GM21447 (cell line): Measurements from ENCODE around the gene SREBF1.
"Not testable (repeated sequence)": the region's sequence is repeated elsewhere in the genome, so short reads cannot be mapped to it uniquely, and the experiment has no call there.

ENCODE experiments used
- ATAC-seq: cut with Tn5 transposase; IDR thresholded peaks from one replicate; pipeline ENCODE4 v1.9.1; 2021; ENCODE audit not compliant: unreplicated experiment

Gene SREBF1

DNA sequence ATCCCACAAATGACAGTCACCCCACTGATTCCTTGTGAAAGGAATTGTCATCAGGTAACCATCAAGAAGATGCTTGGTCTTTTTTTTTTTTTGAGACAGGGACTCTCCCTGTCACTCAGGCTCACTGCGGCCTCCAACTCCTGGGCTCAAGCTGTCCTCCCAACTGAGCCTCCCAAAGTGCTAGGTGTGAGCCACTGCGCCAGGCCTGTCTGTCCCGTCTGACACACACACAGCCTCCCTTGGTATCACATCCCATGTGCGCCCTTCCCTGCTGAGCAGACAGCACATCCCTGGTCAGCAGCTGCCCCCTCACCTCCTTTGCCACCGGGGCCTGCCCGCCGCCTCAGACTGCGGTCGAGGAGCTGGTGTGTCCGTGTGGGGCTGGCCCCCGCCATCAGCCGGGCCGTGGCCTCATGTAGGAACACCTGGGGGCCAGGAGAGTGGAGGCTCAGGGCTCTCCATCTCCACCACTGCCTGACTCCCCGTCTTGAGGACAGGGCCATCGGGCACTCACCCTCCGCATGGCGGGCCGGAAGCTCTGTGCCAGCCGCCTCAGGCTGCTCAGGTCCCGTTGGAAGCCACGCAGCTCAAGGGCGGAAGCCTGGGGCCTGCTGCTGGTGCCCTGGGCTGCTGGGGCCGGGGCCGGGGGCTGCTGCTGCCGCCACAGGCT, 23.6 kb downstream of the SREBF1 start:
- ATAC-seq, result no peak

DNA sequence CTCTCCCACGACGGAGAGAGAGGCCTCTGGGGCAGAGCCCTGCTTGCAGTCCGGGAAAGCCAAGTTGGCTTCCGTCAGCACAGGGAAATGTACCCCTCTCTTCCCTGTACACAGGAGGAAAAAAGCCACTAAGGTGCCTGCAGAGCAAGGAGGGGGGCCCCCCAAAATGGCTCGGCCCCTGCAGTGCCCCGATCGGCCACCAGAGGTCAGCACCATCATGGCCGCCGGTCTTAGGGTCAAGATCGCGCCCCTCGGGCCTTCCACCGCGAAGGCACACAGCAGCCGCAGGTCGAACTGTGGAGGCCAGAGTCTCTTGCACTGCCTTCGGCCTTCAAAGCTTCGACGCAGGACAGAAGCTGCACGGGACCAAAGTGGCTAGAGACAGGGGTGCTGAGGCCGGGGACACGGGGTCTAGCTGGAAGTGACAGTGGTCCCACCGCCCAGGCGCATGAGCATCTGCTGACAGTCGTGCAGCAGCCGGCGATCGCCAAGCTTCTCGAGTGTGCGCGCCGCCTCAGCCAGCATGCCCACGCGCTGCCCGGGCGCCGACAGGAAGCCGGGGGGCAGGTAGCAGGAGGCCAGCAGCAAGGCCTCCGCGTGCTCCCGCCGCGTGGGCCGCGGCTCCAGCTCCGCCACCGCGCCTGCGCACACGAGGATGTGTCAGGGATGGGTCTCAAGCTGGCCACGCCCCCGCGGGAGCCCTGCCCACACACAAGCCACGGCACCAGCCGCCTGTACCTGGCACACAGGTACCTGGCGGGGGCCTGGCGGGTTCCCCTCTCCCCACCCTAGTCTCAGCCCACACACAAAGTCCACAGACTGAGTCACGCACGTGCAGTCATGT, 24.4 kb downstream of the SREBF1 start:
- ATAC-seq, result no peak

DNA sequence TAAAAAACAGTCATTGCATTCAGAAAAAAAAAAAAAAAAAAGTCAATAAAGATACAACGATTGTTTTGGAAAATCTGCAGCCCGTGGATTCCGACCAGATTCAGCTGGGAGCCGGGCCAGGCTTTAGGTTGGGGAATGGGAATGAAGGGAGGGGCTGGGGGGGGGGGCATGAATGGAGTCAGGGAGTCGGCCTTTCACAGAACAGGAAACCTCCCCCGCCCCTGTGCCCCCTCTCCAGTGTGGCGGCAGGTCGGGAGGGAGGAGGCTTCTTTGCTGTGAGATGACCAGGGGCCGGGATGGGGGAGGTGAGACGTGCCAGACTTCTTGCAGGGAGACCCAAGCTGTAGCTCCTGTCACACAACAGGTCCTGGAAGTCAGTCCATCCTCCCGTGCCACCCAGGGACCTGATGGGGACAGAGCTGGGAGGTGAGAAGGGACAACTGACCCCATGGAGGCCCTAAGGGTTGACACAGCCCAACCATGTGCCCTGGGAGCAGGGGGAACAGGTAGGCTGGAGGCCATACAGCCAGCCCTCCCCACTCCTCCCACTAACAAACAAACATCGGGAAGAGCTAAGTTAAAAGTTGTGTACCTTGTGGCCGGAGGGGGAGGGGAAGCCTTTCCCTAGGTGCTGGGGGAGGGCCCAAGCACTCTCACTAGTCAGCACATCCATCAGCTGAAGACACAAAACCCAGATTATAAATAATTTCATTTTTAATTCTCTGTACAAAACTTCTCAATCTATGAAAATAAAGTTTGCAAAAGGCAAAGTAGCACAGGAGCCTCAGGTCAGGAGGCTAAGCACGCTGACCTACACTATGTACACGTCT, 25.2 kb downstream of the SREBF1 start:
- ATAC-seq, result no peak

DNA sequence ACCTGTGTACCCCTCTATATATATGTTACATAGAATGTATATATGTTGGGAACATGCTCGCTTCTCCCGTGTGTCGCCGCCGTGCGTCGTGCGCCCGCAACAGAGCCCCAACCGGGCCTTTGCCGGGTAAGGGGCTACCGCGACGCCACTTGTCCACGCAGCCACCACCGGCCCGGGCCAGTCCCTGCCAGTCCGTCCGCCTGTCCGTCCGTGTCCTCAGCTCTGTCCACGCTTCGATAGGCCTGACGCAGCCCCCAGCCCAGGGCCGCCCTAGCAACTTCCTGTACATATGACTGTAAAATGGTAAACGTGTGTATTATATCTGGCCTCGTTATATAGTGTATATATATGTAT, 25.9 kb downstream of the SREBF1 start:
- ATAC-seq, result no peak

DNA sequence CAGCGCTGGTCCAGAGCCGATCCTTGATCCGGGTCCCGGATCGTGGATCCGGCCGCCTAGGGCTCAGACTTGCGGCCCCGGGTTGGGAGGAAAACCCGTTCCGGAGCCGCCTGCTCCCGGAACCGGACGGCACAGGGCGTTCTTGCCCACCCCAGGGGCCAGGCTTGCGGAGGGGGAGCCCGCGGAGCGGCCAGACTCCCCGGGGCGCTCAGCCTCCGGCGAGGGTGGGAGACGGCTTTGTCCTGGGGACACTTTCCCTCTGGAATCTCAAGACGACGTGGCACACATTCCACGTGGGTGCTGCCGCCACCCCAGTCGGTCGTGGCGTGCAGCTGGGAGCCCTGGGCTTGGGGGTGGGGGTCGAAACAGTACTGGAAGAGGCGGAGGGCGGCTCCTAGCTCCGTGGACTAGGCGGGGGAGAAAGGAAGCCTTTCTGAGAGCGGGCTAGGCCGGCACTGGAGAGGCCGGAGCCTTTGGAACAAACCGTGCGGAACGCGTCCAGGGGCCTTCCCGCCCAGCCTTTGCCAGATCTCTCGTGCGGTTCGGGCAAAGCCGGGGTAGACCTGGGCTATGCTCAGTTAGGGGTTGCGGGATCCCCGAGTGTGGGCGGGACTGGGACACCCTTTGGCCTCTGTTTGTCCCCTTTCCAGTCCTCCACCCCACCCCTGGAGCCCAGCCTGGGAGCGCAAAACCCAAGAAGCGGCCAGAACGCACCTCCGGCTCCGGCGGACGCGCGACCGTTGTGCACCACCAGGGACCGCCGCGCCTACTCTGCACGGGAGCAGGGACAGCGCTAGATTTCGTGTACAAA, 26.5 kb downstream of the SREBF1 start:
- no peak for ATAC-seq

DNA sequence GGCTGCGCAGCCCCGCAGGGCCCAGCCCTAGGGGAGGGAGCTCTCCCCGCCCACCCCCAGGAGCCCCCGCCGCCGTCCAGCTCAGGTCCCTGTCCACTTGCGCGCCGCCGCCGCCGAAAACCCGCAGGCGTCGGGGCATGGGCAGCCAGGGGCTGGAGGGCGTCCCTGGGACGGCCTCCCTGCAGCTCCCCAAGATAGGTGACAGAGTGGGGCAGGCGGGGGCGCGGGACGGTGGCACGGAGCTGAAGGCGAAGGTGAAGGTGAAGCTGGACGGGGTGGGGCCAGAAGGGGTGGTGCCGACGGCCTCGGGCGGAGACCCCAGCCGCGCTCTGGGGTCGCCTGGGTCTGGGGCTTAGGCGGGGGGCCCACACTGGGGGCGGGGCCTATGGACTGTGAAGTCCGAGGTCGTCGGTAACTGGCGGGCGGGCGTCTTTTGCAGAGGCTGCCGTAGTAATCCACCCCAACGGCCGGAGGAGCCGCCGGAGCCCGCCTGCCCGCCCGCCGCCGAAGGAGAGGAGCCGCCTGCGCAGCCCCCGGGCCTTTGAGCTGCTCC, 27.2 kb downstream of the SREBF1 start:
- no peak for ATAC-seq

DNA sequence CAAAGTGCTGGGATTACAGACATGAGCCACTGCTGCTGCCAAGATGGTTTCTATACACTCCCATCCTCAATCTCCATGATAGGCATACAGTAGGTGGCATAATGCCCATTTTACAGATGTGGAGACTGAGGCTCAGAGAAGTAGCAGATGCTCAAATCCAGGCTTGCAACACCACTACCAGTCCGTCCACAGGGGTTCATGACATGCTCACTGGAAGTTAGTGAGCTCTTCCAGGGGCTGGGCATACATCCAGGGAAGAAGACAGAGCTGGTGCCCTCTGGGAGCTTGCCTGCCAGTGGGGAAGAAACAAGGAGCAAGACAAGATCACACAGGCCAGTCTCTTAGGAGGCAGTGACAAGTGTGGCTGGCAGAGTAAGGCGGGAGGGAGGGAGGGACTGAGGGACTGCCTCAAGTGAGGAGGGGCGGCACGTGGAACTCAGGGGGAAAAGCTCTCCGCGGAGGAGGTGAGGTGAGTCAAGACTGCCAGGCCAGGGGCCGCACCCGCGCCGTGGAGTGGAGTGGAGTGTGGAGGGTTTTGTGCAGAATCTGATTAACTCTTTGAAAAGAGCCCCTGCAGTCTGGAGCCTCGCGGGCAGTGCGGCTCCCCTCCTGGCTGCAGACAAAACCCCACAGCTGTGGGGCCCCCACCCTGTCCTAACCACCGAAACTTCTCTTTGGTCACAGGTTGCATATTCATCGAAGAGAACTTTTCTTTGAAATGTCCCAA, 27.9 kb downstream of the SREBF1 start:
- peak; percentile 50 for ATAC-seq

DNA sequence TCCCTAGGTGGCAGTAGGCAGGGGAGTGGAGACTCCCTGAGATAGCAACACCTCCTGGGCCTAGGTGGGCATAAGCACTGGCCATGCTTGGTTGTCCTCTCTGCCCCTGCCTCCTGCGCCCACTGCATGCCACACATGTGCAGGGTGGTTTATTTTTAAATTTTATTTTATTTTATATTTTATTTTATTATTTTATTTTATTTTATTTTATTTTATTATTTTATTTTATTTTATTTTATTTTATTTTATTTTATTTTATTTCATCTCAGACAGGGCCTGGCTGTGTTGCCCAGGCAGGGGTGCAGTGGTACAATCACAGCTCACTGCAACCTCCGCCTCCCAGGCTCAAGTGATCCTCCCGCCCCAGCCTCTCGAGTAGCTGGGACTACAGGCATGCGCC, 28.6 kb downstream of the SREBF1 start:
- not testable (repeated sequence) for ATAC-seq

DNA sequence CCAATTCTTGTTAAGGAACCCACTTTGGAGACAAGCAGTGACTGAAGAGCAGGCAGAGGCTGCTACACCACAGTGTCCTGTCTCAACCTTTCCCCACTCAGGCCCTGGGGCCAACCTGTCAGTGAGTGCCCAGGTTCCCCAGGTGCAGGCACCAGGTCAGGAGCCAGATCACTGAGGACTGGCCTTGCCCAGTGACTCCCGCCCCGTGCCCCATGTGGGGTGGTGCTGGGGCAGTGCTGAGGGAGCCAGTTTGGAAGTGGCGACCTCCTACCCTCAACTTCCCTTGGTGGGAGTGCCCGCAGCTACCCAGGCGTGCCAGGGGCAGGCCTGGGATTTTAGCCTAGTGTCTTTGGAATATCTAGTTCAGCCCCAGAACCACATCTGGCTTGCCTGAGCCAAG, 29.3 kb downstream of the SREBF1 start:
- ATAC-seq, result no peak

DNA sequence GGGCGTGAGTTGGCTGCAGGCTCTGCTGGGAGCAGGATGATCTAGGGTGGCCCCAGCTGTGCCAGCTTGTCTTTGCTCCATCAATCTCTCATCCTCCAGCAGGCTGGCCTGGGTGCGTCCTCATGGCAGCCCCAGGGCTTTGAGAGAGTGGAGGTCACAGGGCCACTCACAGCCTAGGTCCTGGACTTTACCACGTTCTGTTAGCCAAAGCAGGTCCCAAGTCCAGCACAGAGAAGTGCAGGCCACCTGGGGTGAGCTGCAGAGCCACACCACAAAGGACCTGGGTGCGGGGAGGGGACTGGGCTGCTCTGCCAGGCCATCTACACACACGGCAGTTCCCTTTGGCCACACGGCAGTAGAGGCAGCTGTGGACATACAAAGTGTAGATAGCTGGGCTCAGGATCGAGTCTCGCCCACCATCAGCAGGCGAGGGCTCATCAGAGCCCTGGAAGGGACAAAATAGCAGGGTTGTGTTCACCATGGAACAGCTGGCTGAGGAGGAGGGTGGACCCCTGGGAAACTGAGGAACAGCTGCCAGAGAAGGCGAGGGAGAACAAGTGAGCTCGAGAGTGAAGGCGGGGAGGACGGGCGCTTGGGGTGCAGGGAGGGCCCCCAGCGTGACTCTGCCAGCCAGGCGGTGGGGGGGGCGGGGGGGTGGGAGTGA, 30.0 kb downstream of the SREBF1 start:
- ATAC-seq, result no peak

DNA sequence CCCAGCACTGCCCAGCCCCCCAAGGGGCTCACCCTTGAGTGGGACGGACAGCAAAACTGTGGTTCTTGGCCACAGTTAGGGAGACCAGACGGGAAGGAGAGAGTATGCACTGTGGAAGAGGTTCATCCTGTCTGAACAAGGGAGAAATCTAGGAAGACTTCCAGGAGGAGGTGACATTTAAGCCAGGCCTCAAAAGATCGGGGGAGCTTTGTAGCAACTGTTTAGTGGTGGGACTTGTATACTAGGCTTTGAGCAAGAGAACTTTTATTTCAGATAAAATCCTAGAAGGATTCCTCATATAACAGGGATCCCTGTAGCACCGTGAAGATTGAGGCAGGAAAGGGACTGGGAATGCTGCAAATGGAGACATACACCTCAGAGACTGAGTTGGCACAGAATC, 30.8 kb downstream of the SREBF1 start:
- ATAC-seq, result no peak

DNA sequence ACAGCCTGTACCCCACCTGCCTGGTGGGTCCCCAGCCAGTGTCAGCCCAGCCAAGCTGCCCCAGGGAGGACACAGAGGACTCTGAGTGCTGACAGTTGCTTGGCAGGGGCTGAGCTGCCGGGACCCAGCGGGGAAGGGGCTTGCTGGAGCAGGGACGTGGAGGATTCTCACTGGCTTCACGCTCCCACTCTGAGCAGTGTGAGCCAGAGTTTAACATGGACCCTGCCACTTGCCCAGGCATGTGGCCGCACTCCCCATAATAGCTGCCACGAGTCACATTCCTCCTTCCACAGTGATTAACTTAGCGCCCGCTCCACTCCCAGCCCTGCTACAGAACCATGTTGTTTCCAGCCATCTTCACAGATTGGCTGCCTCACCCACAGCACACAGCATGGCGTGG, 31.2 kb downstream of the SREBF1 start:
- no peak for ATAC-seq

DNA sequence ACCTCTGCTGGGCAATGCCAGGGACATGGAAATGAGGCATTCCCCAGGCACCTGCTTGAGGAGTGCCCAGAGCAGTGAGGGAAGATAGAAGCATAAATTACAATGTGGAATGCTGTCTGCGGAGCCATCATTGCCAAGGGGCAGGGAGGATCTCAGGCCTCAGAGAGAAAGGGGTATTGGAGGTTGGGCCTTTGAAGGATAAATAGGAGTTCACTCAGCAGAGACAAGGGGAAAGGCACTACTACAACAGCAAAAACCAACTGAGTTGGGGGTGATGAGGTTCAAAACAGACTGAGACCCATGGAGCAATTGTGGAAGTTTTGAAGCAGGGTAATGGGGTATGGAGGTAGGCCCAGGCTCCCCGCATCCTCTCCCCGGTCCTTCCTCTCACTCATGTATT, 32.8 kb downstream of the SREBF1 start:
- no peak for ATAC-seq

DNA sequence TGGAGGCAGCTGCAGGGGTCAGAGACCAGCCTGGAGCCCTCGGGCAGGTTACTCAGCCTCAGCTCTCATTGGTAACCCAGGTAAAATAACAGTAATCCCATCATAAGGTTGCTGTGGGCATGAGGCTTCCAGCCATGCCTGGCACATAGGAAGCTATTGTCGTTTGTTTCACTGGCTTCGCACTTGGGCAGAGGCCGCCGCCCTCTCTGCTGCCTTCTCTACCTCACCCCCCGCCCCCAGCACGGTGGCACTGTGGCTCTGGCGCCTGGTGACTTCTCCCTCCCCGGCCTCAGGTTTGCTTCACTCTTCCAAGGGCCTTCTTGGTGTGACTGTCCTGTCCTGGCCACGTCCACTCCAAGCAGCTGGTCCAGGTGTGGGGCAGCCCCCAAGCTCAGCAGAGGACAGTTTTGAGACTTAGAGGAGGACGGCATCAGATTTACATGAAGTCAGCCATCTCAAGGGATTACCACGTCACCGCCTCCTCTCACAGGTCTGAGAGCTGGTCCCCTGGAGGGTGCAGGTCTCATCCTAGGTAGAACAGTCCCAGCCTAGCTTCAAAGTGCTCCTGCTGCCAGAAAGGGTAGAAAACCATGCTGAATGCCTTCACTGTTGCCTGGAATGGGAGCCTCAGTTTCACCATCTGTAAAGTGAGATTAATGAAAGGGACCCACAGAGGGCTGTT, 34.8 kb downstream of the SREBF1 start:
- no peak for ATAC-seq

DNA sequence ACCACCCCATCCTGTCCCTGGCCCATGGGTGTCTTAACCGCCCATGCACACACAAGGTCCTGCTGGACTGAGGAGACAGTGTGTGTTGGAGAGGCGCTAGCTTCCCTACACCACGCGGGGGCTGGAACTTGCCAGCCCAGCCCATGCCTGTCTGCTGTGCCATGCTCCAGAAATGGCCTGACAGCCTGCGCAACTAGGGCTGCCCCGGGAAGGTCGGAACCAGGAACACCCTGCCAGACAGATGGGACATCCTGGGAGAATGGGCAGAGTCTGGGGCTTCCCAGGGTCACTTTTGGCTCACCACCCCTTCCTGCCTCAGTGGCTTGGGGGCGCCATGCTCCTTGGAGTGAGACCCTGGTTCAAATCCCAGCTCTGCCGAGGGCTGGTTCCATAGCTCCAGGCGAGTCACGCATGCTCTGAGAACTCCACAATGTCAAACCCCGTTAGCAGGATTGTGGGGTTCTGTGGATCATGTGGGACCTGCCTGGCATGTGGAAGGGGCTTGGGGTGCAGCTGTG, 36.2 kb downstream of the SREBF1 start:
- no peak for ATAC-seq

DNA sequence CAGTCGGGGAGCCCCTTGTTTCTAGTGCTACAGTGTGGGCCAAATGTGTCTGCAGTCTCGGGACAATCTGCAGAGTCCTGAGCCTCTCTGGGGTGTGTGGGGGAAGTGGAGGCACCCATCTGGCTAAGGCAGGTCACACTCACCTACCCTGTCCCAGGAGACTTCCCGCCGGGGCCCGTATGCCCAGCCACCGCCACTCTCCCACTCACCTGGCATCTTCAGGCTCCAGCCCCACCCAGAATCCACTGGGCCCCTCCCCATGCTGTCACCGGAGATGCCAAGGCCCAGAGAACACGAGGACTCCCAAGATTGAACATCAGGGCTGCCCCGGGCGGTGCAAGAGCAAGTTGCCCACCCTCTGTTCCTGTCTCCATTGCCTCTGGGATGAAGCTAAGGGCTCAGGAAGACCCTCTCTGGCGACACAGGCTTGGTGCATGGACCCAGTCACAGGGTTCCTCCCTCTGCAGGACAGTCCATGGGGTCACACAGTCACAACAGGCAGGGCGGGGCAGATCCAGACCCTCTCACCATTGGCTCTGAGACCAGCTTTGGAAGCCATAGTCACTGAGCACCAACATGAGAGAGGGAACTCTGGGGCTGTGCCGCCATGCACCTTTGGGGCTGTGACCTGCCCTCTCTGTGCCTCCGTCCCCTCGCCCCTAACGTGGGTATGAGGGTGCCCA, 38.1 kb downstream of the SREBF1 start:
- ATAC-seq, result no peak

DNA sequence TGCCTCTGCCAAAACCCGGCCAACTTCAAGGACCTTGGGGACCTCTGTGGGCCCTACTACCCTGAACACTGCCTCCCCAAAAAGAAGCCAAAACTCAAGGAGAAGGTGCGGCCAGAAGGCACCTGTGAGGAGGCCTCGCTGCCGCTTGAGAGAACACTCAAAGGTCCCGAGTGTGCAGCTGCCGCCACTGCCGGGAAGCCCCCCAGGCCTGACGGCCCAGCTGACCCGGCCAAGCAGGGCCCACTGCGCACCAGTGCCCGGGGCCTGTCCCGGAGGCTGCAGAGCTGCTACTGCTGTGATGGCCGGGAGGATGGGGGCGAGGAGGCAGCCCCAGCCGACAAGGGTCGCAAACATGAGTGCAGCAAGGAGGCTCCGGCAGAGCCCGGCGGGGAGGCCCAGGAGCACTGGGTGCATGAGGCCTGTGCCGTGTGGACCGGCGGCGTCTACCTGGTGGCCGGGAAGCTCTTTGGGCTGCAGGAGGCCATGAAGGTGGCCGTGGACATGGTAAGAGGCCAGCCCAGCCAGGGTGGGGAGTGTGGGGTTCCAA, 38.7 kb downstream of the SREBF1 start:
- ATAC-seq, result no peak
